K562 (cell line): ENCODE results near the gene PGAM4. TPM values are rescaled to one million over a fixed set of nuclear protein-coding genes. Genes with fewer than 3 reads are reported as not detected.

ENCODE experiments used
- ATAC-seq: fragments of 200-7000 bp; cut with Tn5 transposase; 3 replicates; pipeline ENCODE4 v1.9.1; 2020; ENCODE audit warnings: moderate library complexity
- BruUV-seq: library from RNA; stranded (reverse); fragments of 400-500 nt; replicated peaks from 2 replicates; lab custom pipeline; 2021; lab: Mats Ljungman, UMichigan
- CTCF ChIA-PET: fragments of 300-600 bp; formaldehyde crosslinking; extraction: SDS; loops from one replicate; lab custom pipeline; 2021; ENCODE audit warnings: low intra/inter-chr PET ratio; lab: Yijun Ruan, JAX
- POLR2A ChIA-PET: fragments of 300-600, 350-650 bp; sonication (Branson Sonifier 250); formaldehyde crosslinking; extraction: SDS; loops from one replicate; lab custom pipeline; 2021; ENCODE audit warnings: antibody characterized with exemption, inconsistent platforms; lab: Yijun Ruan, JAX
- DNase-seq, 4 experiments: peaks; one replicate each; pipeline versions ENCODE4 v3.0.0 to v3.0.0-alpha.2; 2011 to 2018; ENCODE audit warnings: low spot score in 3 of 4, mixed read lengths in 3 of 4; ENCODE audit errors: extremely low read depth in 1 of 4
- FAIRE-seq: peaks from 2 replicates; lab custom pipeline; 2011; peaks lifted over from hg19 to GRCh38; lab: Jason Lieb, UNC
- H2AFZ ChIP-seq: 2 replicates; pipeline ENCODE4 v1.6.0; 2011; ENCODE audit warnings: low read depth, low read length, control low read depth, inconsistent platforms
- H3K27ac ChIP-seq: fragments of 200-600 bp; 3 replicates; pipeline ENCODE4 v1.8.0; 2011; ENCODE audit warnings: low read depth, mild to moderate bottlenecking, control low read depth, inconsistent platforms, low read length, moderate library complexity, mixed read lengths; ENCODE audit errors: extremely low read depth
- H3K27me3 ChIP-seq, 2 experiments: fragments of 300-600 bp in 1 of 2; 2 replicates in 1 of 2; 3 replicates in 1 of 2; pipeline versions ENCODE4 v1.6.0 to v1.8.0; 2011; ENCODE audit warnings: inconsistent platforms in 2 of 2, low read length in 2 of 2, mild to moderate bottlenecking in 1 of 2, mixed read lengths in 1 of 2, moderate library complexity in 1 of 2; ENCODE audit not compliant: control insufficient read depth in 2 of 2, insufficient read depth in 2 of 2
- H3K36me3 ChIP-seq: fragments of 300-600 bp; 3 replicates; pipeline ENCODE4 v1.8.0; 2011; ENCODE audit warnings: mild to moderate bottlenecking, low read length, inconsistent platforms; ENCODE audit not compliant: control insufficient read depth, insufficient read depth
- H3K4me1 ChIP-seq, 2 experiments: fragments of 200-600 bp in 1 of 2; replicated peaks in 1 of 2; 2 replicates in 1 of 2; 3 replicates in 1 of 2; pipeline versions ENCODE4 v1.5.1 to v1.8.0; 2011; ENCODE audit warnings: inconsistent platforms in 2 of 2, low read length in 2 of 2, mild to moderate bottlenecking in 1 of 2, mixed read lengths in 1 of 2, moderate library complexity in 1 of 2; ENCODE audit not compliant: control insufficient read depth in 2 of 2, insufficient read depth in 2 of 2
- H3K4me2 ChIP-seq: 2 replicates; pipeline ENCODE4 v1.6.1; 2011; ENCODE audit warnings: low read length, control low read depth, inconsistent platforms, mixed read lengths; ENCODE audit not compliant: insufficient read depth
- H3K4me3 ChIP-seq: fragments of 200-600 bp; sonication (generic), shearing (Covaris generic); 2 replicates; pipeline ENCODE4 v1.5.1; 2016; ENCODE audit warnings: control low read depth, inconsistent platforms
- H3K79me2 ChIP-seq: fragments of 200-600 bp; 3 replicates; pipeline ENCODE4 v1.8.0; 2011; ENCODE audit warnings: low read length, inconsistent platforms; ENCODE audit not compliant: control insufficient read depth, insufficient read depth
- H3K9ac ChIP-seq, 2 experiments: 2 replicates each; pipeline versions ENCODE4 v1.6.0 to v1.6.1; 2011; ENCODE audit warnings: low read depth in 2 of 2, low read length in 2 of 2, control low read depth in 1 of 2, inconsistent platforms in 1 of 2, mild to moderate bottlenecking in 1 of 2, mixed read lengths in 1 of 2; ENCODE audit not compliant: insufficient read depth in 1 of 2
- H3K9me1 ChIP-seq: one replicate; pipeline ENCODE4 v1.6.0; 2011; ENCODE audit warnings: inconsistent platforms, mild to moderate bottlenecking, low read length, moderate library complexity; ENCODE audit not compliant: control insufficient read depth, insufficient read depth
- H3K9me3 ChIP-seq: replicated peaks from 2 replicates; pipeline ENCODE4 v1.5.1; 2011; ENCODE audit warnings: low read depth, low read length, inconsistent platforms; ENCODE audit not compliant: control insufficient read depth, insufficient read depth
- H4K20me1 ChIP-seq: replicated peaks from 2 replicates; pipeline ENCODE4 v1.6.1; 2011; ENCODE audit warnings: low read length, inconsistent platforms, mixed read lengths; ENCODE audit not compliant: control insufficient read depth, insufficient read depth
- CC2D1A ChIP-seq: fragments of 450-650 bp; IDR thresholded peaks from 2 replicates; pipeline ENCODE4 v1.6.1; 2017; ENCODE audit warnings: mild to moderate bottlenecking
- EHMT2 ChIP-seq: fragments of 450-650 bp; IDR thresholded peaks from 2 replicates; pipeline ENCODE4 v1.6.1; 2018; ENCODE audit warnings: antibody characterized with exemption
- HDAC3 ChIP-seq: fragments of 450-650 bp; IDR thresholded peaks from 2 replicates; pipeline ENCODE4 v1.6.1; 2018; ENCODE audit warnings: borderline replicate concordance, mild to moderate bottlenecking, moderate library complexity; ENCODE audit not compliant: partially characterized antibody
- HMG20B ChIP-seq: fragments of 250-450 bp; sonication (Bioruptor Pico); IDR thresholded peaks from 2 replicates; pipeline ENCODE4 v1.5.0; 2021; ENCODE audit warnings: mild to moderate bottlenecking
- IFI16 ChIP-seq: fragments of 250-450 bp; sonication (Bioruptor Pico); IDR thresholded peaks from 2 replicates; pipeline ENCODE4 v2.1.2; 2022; ENCODE audit warnings: mild to moderate bottlenecking, inconsistent platforms
- KDM5B ChIP-seq: fragments of 200-600 bp; sonication (generic); IDR thresholded peaks from 2 replicates; pipeline ENCODE4 v1.6.1; 2012; ENCODE audit warnings: low read depth, mild to moderate bottlenecking, moderate library complexity, low read length, control low read depth, inconsistent platforms; ENCODE audit not compliant: insufficient replicate concordance
- NFIC ChIP-seq: fragments of 450-650 bp; IDR thresholded peaks from 2 replicates; pipeline ENCODE4 v1.6.1; 2017; ENCODE audit warnings: mild to moderate bottlenecking, inconsistent platforms
- RB1 ChIP-seq: fragments of 450-650 bp; IDR thresholded peaks from 2 replicates; pipeline ENCODE4 v1.6.1; 2017; ENCODE audit warnings: low read depth, mild to moderate bottlenecking
- RBFOX2 ChIP-seq: fragments of 200-400 bp; formaldehyde crosslinking; IDR thresholded peaks from 2 replicates; pipeline ENCODE4 v1.6.1; 2017; ENCODE audit warnings: low read depth, mild to moderate bottlenecking, low read length, moderate library complexity
- RBM14 ChIP-seq: fragments of 200-400 bp; formaldehyde crosslinking; IDR thresholded peaks from 2 replicates; pipeline ENCODE4 v1.6.1; 2018; ENCODE audit warnings: low read depth, mild to moderate bottlenecking, low read length, moderate library complexity, borderline replicate concordance; ENCODE audit not compliant: insufficient read depth
- RFX5 ChIP-seq: IDR thresholded peaks from 2 replicates; pipeline ENCODE4 v1.6.1; 2011; ENCODE audit warnings: low read depth, mild to moderate bottlenecking, improper control_type of control experiment, low read length
- SMAD4 ChIP-seq: fragments of 250-450 bp; sonication (Bioruptor Pico); conservative IDR thresholded peaks from 2 replicates; pipeline ENCODE4 v1.8.0; 2021; ENCODE audit warnings: inconsistent platforms, mild to moderate bottlenecking, moderate library complexity
- SOX6 ChIP-seq: fragments of 450-650 bp; IDR thresholded peaks from 2 replicates; pipeline ENCODE4 v1.6.1; 2014; ENCODE audit warnings: mild to moderate bottlenecking
- TBL1XR1 ChIP-seq, 2 experiments: IDR thresholded peaks; 2 replicates each; pipeline ENCODE4 v1.6.1; 2012; ENCODE audit warnings: improper control_type of control experiment in 2 of 2, low read length in 2 of 2, mild to moderate bottlenecking in 1 of 2
- ZNF239 ChIP-seq: fragments of 250-450 bp; sonication (Bioruptor Pico); IDR thresholded peaks from 2 replicates; pipeline ENCODE4 v1.4.0; 2020; ENCODE audit warnings: mild to moderate bottlenecking
- ZNF75A ChIP-seq: fragments of 450-650 bp; formaldehyde crosslinking; IDR thresholded peaks from 2 replicates; pipeline ENCODE4 v1.4.0; 2020; ENCODE audit warnings: mild to moderate bottlenecking
- WGBS: fragments of 100-300 bp; shearing (Covaris generic); methylation state at CpG from one replicate; pipeline ENCODE4 v1.1.6; 2016; ENCODE audit warnings: low coverage, mixed read lengths; ENCODE audit not compliant: insufficient coverage; ENCODE audit errors: missing lambda C conversion rate; 5-methylcytosine and 5-hydroxymethylcytosine counted together
- in situ Hi-C: fragments of 300-500 bp; cut with MboI; formaldehyde crosslinking; loops from 4 replicates; pipeline ENCODE4 v1.15.0; 2018; ENCODE audit warnings: inconsistent platforms, mixed read lengths
- intact Hi-C: fragments of 100-400 bp; cut with micrococcal nuclease; formaldehyde crosslinking; loops from 2 replicates; pipeline ENCODE4 v1.14.2; 2022
- polyA plus RNA-seq, 8 experiments: library from polyadenylated mRNA; depleted of rRNA in 4 of 8; stranded (reverse) in 5 of 8; unstranded in 3 of 8; fragments of >200 nt; fragmentation: Nextera tagmentation in 2 of 8; fragmentation: Illumina TruSeq in 1 of 8; extraction: Ambion mirVana in 2 of 8; extraction: Trizol in 1 of 8; gene quantifications; 2 replicates each; pipeline versions ENCODE4 v1.2.1 to v1.2.3, GENCODE V29; 2011 to 2014; ENCODE audit warnings: inconsistent platforms in 1 of 8, missing spikeins in 1 of 8
- total RNA-seq, 7 experiments: library from RNA; depleted of rRNA in 6 of 7; stranded (reverse); fragments of >200 nt in 6 of 7; fragmentation: Illumina TruSeq in 2 of 7; extraction: Trizol in 2 of 7; gene quantifications; 2 replicates each; pipeline versions ENCODE4 v1.2.1 to v1.2.3, GENCODE V29; 2011 to 2021; ENCODE audit warnings: low replicate concordance in 1 of 7
- TF ChIP-seq, protein P1 (sequence below): IDR thresholded peaks from 2 replicates; pipeline ENCODE4 v1.6.1; 2011; ENCODE audit not compliant: insufficient read length; ENCODE audit errors: extremely low read depth
- TF ChIP-seq, protein P2 (sequence below): fragments of 250-450 bp; sonication (Bioruptor Pico); IDR thresholded peaks from 2 replicates; pipeline ENCODE4 v1.8.0; 2022; ENCODE audit warnings: moderate library complexity, mild to moderate bottlenecking, inconsistent platforms
- TF ChIP-seq, protein P3 (sequence below): fragments of 450-650 bp; formaldehyde crosslinking; IDR thresholded peaks from 2 replicates; pipeline ENCODE4 v1.4.0; 2020; ENCODE audit warnings: mild to moderate bottlenecking, mixed read lengths

The PGAM4 gene
- total and polyA plus RNA-seq, 9 of the 15 experiments (the other 6 are each of a cell fraction or from before 2014, with no cell fraction given), result 0.55 to 0.75 TPM; not detected in 7

DNA sequence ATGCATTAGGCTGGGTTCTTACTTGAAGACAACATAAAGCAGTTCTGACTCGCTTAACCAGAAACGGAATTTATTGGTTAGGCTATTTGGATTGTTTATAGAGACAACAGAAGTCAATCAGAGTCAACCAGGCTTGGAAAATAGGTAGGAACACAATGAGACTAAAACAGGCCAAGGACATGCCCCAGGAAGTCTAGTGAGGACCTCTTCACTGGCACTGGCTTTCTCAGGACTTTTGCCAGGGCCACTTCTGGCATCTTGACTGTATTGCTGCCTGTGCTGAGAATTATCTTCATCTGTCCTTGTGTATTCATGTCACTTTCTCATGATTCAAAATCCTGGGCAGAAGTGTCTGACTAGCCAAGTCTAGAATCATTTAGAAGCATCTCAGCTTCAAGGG lies 19.6 kb downstream of the PGAM4 start:
- Histone ChIP-seq H2AFZ (no peak overlapping the region), H3K9ac (no peak overlapping the region), H3K36me3 (peaks cover 3% of the 10 kb centered on the region; the same call in 1 of the 3 replicates), H3K9me1 (no peaks in the 10 kb centered on the region), H3K4me3 (no peak overlapping the region), H3K9me3 (no peaks in the 10 kb centered on the region), H3K79me2 (peaks cover 83% of the 10 kb centered on the region), H3K27ac (no peak overlapping the region), H3K4me1 (no peaks in the 10 kb centered on the region; a peak in 1 of 5 replicates), H4K20me1 (no peaks in the 10 kb centered on the region)
- DNase-seq, result no peak
- no peak for ATAC-seq
- FAIRE-seq, result no peak
- in situ Hi-C loops, result no loop called here
- CTCF ChIA-PET, result no interaction called here
- WGBS, result 33% methylated on average over 2 of the region's 2 CpGs
- TF ChIP-seq RBFOX2 (no peak), NFIC (no peak), CC2D1A (no peak), HDAC3 (no peak), RB1 (no peak), KDM5B (no peak), RBM14 (no peak), SOX6 (no peak), HMG20B (CRISPR knock-in tag) (no peak), ZNF75A (CRISPR knock-in tag) (no peak), SMAD4 (CRISPR knock-in tag) (no peak), IFI16 (no peak), TBL1XR1 (IDR thresholded peaks at IDR 0.05; ENCODE audit: low read length in 2 of 2) (no peak), EHMT2 (no peak), RFX5 (no peak), ZNF239 (CRISPR knock-in tag) (no peak)
- TF ChIP-seq, protein P1, sequence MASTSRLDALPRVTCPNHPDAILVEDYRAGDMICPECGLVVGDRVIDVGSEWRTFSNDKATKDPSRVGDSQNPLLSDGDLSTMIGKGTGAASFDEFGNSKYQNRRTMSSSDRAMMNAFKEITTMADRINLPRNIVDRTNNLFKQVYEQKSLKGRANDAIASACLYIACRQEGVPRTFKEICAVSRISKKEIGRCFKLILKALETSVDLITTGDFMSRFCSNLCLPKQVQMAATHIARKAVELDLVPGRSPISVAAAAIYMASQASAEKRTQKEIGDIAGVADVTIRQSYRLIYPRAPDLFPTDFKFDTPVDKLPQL, result no peak
- TF ChIP-seq, protein P2, sequence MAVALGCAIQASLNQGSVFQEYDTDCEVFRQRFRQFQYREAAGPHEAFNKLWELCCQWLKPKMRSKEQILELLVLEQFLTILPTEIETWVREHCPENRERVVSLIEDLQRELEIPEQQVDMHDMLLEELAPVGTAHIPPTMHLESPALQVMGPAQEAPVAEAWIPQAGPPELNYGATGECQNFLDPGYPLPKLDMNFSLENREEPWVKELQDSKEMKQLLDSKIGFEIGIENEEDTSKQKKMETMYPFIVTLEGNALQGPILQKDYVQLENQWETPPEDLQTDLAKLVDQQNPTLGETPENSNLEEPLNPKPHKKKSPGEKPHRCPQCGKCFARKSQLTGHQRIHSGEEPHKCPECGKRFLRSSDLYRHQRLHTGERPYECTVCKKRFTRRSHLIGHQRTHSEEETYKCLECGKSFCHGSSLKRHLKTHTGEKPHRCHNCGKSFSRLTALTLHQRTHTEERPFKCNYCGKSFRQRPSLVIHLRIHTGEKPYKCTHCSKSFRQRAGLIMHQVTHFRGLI (CRISPR knock-in tag), result no peak
- TF ChIP-seq, protein P3, sequence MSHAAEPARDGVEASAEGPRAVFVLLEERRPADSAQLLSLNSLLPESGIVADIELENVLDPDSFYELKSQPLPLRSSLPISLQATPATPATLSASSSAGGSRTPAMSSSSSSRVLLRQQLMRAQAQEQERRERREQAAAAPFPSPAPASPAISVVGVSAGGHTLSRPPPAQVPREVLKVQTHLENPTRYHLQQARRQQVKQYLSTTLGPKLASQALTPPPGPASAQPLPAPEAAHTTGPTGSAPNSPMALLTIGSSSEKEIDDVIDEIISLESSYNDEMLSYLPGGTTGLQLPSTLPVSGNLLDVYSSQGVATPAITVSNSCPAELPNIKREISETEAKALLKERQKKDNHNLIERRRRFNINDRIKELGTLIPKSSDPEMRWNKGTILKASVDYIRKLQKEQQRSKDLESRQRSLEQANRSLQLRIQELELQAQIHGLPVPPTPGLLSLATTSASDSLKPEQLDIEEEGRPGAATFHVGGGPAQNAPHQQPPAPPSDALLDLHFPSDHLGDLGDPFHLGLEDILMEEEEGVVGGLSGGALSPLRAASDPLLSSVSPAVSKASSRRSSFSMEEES (CRISPR knock-in tag), result no peak
- TF ChIP-seq, all 486 proteins: peak for 0
- no peak overlapping the region for H3K4me2 ChIP-seq
- H3K27me3 ChIP-seq, result no peaks in the 10 kb centered on the region
- POLR2A ChIA-PET, result interaction anchor here (1.0 kb wide), 1 partner anchor 9 kb away, joined by 3 read pairs; no protein-coding TSS in a partner anchor
- BruUV-seq, result no TSS peak
- intact Hi-C loops, result loop anchor here (5.0 kb wide), 1 partner anchor 33 kb away; no protein-coding TSS in a partner anchor
